Stimulated activated effector memory CD8-positive, alpha-beta T cell treated with anti-CD3 and anti-CD28 coated beads, Interleukin-12 subunit alpha, Interleukin-12 subunit beta, amount 100 ng/mL, for 72 hours (primary cell): ENCODE data around the gene MCTP1.
A peak's percentile ranks its signal among the peaks of the same experiment; 100 is the strongest.

Experiments used
- ATAC-seq: fragments of 150-1000 bp; cut with Tn5 transposase; 2 replicates; pipeline ENCODE4 v1.10.0; 2021
- DNase-seq, 2 donors: peaks; one replicate each; pipeline ENCODE4 v3.0.0; 2021 to 2022; ENCODE audit warnings: low spot score in 2 of 2
- H3K27ac Mint-ChIP-seq: one replicate; pipeline ENCODE4 v1.8.0; 2022; ENCODE audit warnings: mild to moderate bottlenecking, mixed read lengths
- H3K36me3 Mint-ChIP-seq: one replicate; pipeline ENCODE4 v1.8.0; 2022; ENCODE audit warnings: mild to moderate bottlenecking, mixed read lengths
- H3K4me1 Mint-ChIP-seq: one replicate; pipeline ENCODE4 v1.8.0; 2022; ENCODE audit warnings: mixed read lengths
- H3K4me3 Mint-ChIP-seq: one replicate; pipeline ENCODE4 v1.8.0; 2022; ENCODE audit warnings: mild to moderate bottlenecking, mixed read lengths
- H3K9me3 Mint-ChIP-seq: one replicate; pipeline ENCODE4 v1.8.0; 2022; ENCODE audit warnings: mixed read lengths

The MCTP1 gene

GRCh38 chr5:94709277-94709676, 575.6 kb downstream of the MCTP1 start:
- Mint-ChIP-seq H3K36me3 (peaks cover 12% of the 10 kb centered on the region), H3K9me3 (no peaks in the 10 kb centered on the region), H3K4me3 (no peak overlapping the region), H3K4me1 (no peaks in the 10 kb centered on the region), H3K27ac (no peak overlapping the region)
- ATAC-seq (no peak), DNase-seq (no peak)

DNA sequence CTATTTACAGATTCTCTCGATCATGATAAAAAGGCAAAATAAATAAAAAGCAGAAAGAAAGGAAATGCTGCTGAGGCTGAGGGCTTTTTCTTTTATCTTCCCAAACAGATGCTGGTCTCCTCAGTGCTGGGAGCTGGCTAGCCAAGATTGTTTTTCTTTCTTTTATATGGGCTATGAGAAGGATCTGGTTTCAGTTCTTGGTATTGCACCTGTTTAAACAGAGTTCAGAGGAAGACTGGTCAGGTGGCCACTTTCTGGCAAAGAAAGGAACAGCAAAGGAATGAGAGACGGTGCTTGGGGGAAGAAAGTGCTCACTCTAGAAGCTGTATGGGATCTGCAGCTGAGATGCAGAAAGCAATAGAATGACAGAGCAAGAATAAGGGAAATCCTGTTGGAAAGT, 577.5 kb downstream of the MCTP1 start:
- peaks cover 12% of the 10 kb centered on the region for H3K36me3 Mint-ChIP-seq
- no peak overlapping the region for H3K27ac Mint-ChIP-seq
- no peaks in the 10 kb centered on the region for H3K9me3 Mint-ChIP-seq
- no peaks in the 10 kb centered on the region for H3K4me1 Mint-ChIP-seq
- ATAC-seq (no peak), DNase-seq (no peak)
- H3K4me3 Mint-ChIP-seq = no peak overlapping the region

GRCh38 chr5:94705427-94705826, 579.5 kb downstream of the MCTP1 start:
- Mint-ChIP-seq H3K27ac (no peak overlapping the region), H3K4me1 (peaks cover 4% of the 10 kb centered on the region), H3K9me3 (no peaks in the 10 kb centered on the region), H3K36me3 (peaks cover 21% of the 10 kb centered on the region), H3K4me3 (no peak overlapping the region)
- no peak for DNase-seq
- no peak for ATAC-seq

DNA sequence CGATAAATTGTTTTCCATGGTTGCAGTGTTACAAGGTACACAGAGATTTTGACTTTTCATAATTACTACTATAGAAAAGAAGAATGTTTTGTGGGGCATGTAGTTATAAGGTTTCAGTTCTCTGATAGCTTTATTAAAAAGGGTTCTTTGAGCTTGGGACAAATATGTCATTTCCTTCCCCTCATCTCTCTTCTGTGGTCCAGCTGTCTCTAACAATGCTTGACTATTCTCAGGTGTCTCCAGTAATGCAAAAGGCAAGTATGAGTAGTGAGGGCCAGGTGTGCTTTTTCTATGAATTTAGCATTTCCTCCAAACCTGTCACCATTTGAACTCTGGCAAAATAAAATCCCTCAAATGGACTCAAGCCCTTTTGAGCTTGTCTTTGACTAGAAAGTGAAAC, 582.2 kb downstream of the MCTP1 start:
- no peak for ATAC-seq
- Mint-ChIP-seq H3K27ac (no peak overlapping the region), H3K4me1 (peaks cover 7% of the 10 kb centered on the region), H3K4me3 (no peak overlapping the region), H3K9me3 (no peaks in the 10 kb centered on the region), H3K36me3 (peaks cover 8% of the 10 kb centered on the region)
- no peak for DNase-seq

DNA sequence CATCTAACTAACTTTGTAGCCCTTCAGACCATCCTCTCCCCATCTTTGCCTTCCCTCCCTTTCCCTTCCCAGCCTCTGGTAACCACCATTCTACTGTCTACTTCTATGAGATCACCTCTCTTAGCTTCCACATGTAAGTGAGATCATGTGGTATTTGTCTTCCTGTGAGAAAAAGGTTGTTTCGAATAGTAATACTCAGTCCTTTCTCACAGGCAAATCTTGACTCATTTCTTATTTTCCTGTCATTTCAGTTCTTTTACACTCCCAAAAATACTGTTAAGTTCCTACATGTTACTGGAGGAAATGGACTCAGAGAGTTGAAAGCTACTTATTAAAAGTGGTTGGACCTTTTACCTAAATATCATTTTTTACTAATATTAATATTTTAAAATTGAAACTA, 584.3 kb downstream of the MCTP1 start:
- H3K27ac Mint-ChIP-seq = no peak overlapping the region
- H3K9me3 Mint-ChIP-seq = no peaks in the 10 kb centered on the region
- H3K4me3 Mint-ChIP-seq = no peak overlapping the region
- DNase-seq (no peak), ATAC-seq (peak; percentile 99)
- H3K36me3 Mint-ChIP-seq = peaks cover 13% of the 10 kb centered on the region
- peaks cover 7% of the 10 kb centered on the region for H3K4me1 Mint-ChIP-seq

DNA sequence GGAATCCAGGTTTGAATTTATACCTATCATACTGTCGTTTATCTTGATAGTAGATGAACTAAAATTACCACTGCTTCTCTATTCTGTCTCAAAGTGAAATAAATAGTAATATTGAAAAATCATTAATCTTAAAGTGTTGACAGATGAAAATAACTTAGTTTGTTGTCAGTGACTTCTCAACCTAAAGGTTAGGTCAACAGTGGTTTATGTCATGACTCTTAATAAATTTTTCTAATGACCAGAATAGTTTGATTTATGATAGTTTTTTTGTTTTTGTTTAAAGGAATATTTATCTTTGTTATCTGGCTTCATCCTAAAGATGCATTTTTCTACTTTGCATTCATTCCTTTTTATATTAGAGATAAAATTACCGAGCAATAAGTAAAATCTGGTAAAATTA, 585.3 kb downstream of the MCTP1 start:
- H3K4me1 Mint-ChIP-seq = peaks cover 7% of the 10 kb centered on the region
- H3K27ac Mint-ChIP-seq = no peak overlapping the region
- DNase-seq = no peak
- no peaks in the 10 kb centered on the region for H3K9me3 Mint-ChIP-seq
- ATAC-seq = no peak
- no peak overlapping the region for H3K4me3 Mint-ChIP-seq
- H3K36me3 Mint-ChIP-seq = peaks cover 22% of the 10 kb centered on the region

DNA sequence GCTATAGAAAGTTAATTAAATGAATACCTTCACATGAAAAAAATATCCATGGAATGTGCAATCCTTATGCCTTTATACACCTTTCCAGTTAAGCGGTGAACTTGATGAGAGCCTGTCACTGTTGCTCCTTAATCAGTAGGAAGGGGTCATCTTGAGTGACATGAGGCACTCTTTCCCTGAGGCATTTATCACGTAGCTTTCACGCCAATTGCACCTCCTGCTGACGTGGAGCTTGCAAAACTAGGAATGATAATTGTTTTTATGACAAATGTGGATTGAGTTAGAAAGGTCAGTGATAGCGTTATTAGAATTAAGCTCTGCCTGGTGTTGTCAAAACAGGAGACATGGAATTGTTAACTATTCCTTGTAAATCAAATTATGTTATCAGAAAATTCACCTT, 586.7 kb downstream of the MCTP1 start:
- no peak overlapping the region for H3K27ac Mint-ChIP-seq

GRCh38 chr5:94694671-94695070, 590.2 kb downstream of the MCTP1 start:
- Mint-ChIP-seq H3K9me3 (no peaks in the 10 kb centered on the region), H3K4me1 (peaks cover 6% of the 10 kb centered on the region), H3K36me3 (peaks cover 57% of the 10 kb centered on the region), H3K4me3 (no peak overlapping the region), H3K27ac (no peak overlapping the region)
- DNase-seq (no peak), ATAC-seq (no peak)

More for the DNA sequence above, 586.7 kb downstream of the MCTP1 start:
- Mint-ChIP-seq H3K9me3 (no peaks in the 10 kb centered on the region), H3K4me3 (no peak overlapping the region), H3K4me1 (peaks cover 10% of the 10 kb centered on the region), H3K36me3 (peaks cover 31% of the 10 kb centered on the region)
- no peak for ATAC-seq
- no peak for DNase-seq

DNA sequence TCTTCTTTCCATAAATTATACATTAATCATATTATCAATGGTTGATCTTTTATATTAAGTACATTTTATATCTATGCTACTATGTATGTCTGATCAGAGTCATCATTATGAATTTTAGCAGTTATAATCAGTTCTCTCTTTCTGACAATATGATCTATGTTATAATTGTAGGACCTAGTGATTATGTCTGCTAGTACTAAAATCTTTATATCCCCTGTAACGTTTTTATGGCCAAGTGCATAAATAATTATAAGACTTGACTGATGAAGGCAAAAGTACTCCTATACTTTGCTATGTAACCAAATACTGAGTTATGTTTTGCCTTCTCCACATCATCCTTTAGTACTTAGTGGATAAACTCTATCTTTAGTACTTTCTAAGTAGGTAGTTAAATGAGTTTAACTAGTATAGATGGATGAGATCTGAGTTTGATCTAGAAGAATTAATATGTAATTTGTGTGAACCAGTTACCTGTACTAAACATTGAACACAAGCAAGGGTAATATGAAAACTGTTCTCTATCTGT, 591.0 kb downstream of the MCTP1 start:
- H3K4me1 Mint-ChIP-seq = peaks cover 6% of the 10 kb centered on the region
- H3K27ac Mint-ChIP-seq = no peak overlapping the region
- DNase-seq = no peak
- H3K9me3 Mint-ChIP-seq = no peaks in the 10 kb centered on the region
- peaks cover 65% of the 10 kb centered on the region for H3K36me3 Mint-ChIP-seq
- no peak overlapping the region for H3K4me3 Mint-ChIP-seq
- no peak for ATAC-seq

GRCh38 chr5:94693043-94693822, 591.7 kb downstream of the MCTP1 start:
- Mint-ChIP-seq H3K27ac (no peak overlapping the region), H3K4me3 (no peak overlapping the region), H3K36me3 (peaks cover 72% of the 10 kb centered on the region), H3K4me1 (peaks cover 6% of the 10 kb centered on the region), H3K9me3 (no peaks in the 10 kb centered on the region)
- ATAC-seq = peak; percentile 91
- DNase-seq = no peak

DNA sequence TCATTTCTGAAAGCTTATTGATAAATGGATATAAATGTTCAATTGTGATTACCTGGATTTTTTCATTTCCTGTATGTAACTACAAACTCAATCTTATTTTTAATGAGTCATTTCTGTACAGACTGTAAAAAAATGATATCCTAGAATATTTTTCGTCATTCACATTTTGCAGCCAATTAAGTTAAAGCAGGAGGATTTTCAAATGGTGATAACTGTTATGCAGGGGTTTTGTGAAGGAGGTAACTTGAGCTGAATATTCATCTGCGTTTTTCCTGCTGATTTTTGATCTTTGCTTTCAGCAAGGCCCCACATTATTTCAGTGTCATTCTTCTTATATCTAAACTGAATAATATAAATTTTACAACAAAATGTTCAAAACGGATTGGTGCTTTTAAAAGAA, 592.3 kb downstream of the MCTP1 start:
- ATAC-seq = no peak
- Mint-ChIP-seq H3K9me3 (no peaks in the 10 kb centered on the region), H3K4me1 (peaks cover 6% of the 10 kb centered on the region), H3K4me3 (no peak overlapping the region), H3K36me3 (peaks cover 78% of the 10 kb centered on the region), H3K27ac (no peak overlapping the region)
- no peak for DNase-seq

GRCh38 chr5:94691949-94692348, 592.9 kb downstream of the MCTP1 start:
- DNase-seq (no peak), ATAC-seq (no peak)
- H3K4me1 Mint-ChIP-seq = peaks cover 9% of the 10 kb centered on the region
- no peak overlapping the region for H3K4me3 Mint-ChIP-seq
- H3K36me3 Mint-ChIP-seq = peaks cover 85% of the 10 kb centered on the region
- no peak overlapping the region for H3K27ac Mint-ChIP-seq
- no peaks in the 10 kb centered on the region for H3K9me3 Mint-ChIP-seq

DNA sequence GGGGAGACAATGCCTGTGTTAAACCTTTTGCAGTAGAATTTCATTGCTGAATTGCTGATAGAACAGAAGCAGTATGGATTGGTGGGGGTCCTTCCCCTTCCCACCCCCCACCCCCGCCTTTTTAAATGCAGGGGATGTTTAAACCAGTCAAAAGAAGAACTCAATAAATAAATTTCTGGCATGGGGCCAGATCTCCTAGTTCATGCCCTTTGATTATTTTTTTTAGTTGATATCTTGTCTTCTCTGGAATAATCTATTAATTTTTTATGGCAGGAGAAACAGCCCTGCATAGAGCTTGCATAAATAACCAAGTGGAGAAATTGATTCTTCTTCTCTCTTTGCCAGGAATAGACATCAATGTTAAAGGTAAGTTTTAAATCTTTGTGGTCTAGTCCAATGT, 593.6 kb downstream of the MCTP1 start:
- no peak for ATAC-seq

GRCh38 chr5:94690778-94691177, 594.1 kb downstream of the MCTP1 start:
- Mint-ChIP-seq H3K9me3 (no peaks in the 10 kb centered on the region), H3K4me3 (no peak overlapping the region), H3K36me3 (peaks cover 86% of the 10 kb centered on the region), H3K4me1 (peaks cover 9% of the 10 kb centered on the region), H3K27ac (peak overlapping the region; percentile 8)
- no peak for DNase-seq
- ATAC-seq = no peak

More for the DNA sequence above, 593.6 kb downstream of the MCTP1 start:
- Mint-ChIP-seq H3K4me1 (peaks cover 9% of the 10 kb centered on the region), H3K9me3 (no peaks in the 10 kb centered on the region), H3K27ac (peak overlapping the region; percentile 8), H3K36me3 (peaks cover 91% of the 10 kb centered on the region), H3K4me3 (no peak overlapping the region)
- DNase-seq = no peak

- Mint-ChIP-seq H3K27ac (no peak overlapping the region), H3K4me1 (peaks cover 9% of the 10 kb centered on the region), H3K36me3 (peaks cover 81% of the 10 kb centered on the region), H3K4me3 (no peak overlapping the region), H3K9me3 (no peaks in the 10 kb centered on the region)
- no peak for DNase-seq
- no peak for ATAC-seq
These were observed 595.0 kb downstream of the MCTP1 start for GRCh38 chr5:94689908-94690307.

GRCh38 chr5:94682814-94683520, 601.9 kb downstream of the MCTP1 start:
- Mint-ChIP-seq H3K36me3 (peaks cover 54% of the 10 kb centered on the region), H3K27ac (peak overlapping the region; percentile 10), H3K4me3 (no peak overlapping the region), H3K4me1 (peaks cover 4% of the 10 kb centered on the region), H3K9me3 (no peaks in the 10 kb centered on the region)
- DNase-seq = no peak
- ATAC-seq = no peak
